ENCODE measurements around the gene PIGQ. TPM values are rescaled to one million over a fixed set of nuclear protein-coding genes. Genes with fewer than 3 reads are reported as not detected.

Gene PIGQ
- total and polyA plus RNA-seq, 2 donors (not counting 1 experiment from before 2014, with no cell fraction given) = 11.2 to 22.3 TPM

DNA sequence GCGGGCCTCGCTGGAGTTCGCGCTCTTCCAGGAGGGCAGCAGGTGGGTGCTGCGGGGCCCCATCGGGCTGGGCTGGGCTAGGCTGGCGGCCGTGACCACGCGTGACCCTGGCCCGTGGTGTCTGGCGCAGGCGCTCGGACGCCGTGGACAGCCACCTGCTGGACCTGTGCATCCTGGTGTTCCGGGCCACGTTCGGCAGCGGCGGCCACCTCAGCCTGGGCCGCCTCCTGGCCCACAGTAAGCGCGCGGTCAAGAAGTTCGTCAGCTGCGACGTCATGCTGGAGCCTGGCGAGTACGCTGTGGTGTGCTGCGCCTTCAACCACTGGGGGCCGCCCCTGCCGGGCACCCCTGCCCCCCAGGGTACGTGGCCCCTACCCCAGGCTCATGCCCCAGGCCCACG, 17.6 kb upstream of the PIGQ start:
- DNase-seq (ENCODE audit: low read depth in 2 of 2) = no peak
- TF ChIP-seq CTCF (conservative IDR thresholded peaks at IDR 0.05 in 1 of 2, IDR thresholded peaks at IDR 0.05 in 1 of 2; ENCODE audit: low read depth in 1 of 2, low read length in 2 of 2) (no peak), EZH2 (IDR thresholded peaks at IDR 0.05; ENCODE audit: low read length, missing control alignments) (no peak)
- Histone ChIP-seq H3K4me1 (ENCODE audit: control insufficient read depth, extremely low read depth, insufficient read depth, low read length) (no peaks in the 10 kb centered on the region), H2AFZ (ENCODE audit: low read length) (no peak overlapping the region), H3K36me3 (ENCODE audit: control insufficient read depth, insufficient read depth, low read length) (peaks cover 20% of the 10 kb centered on the region), H3K79me2 (ENCODE audit: control insufficient read depth, insufficient read depth, low read length) (peaks cover 1% of the 10 kb centered on the region), H3K4me3 (replicated peaks in 1 of 4; ENCODE audit: control extremely low read depth in 1 of 4, insufficient read depth in 1 of 4, low read depth in 3 of 4, low read length in 4 of 4) (no peak overlapping the region), H3K27me3 (ENCODE audit: control insufficient read depth, insufficient read depth, low read length) (no peaks in the 10 kb centered on the region), H3K27ac (ENCODE audit: insufficient read depth, low read length) (no peak overlapping the region), H3K9me3 (ENCODE audit: control insufficient read depth, insufficient read depth, low read depth, low read length) (no peaks in the 10 kb centered on the region), H3K9ac (ENCODE audit: insufficient read depth, low read length) (no peak overlapping the region), H3K4me2 (ENCODE audit: extremely low read depth, insufficient read depth, low read length) (no peak overlapping the region), H4K20me1 (ENCODE audit: control insufficient read depth, extremely low read depth, insufficient read depth, low read length) (no peaks in the 10 kb centered on the region)

DNA sequence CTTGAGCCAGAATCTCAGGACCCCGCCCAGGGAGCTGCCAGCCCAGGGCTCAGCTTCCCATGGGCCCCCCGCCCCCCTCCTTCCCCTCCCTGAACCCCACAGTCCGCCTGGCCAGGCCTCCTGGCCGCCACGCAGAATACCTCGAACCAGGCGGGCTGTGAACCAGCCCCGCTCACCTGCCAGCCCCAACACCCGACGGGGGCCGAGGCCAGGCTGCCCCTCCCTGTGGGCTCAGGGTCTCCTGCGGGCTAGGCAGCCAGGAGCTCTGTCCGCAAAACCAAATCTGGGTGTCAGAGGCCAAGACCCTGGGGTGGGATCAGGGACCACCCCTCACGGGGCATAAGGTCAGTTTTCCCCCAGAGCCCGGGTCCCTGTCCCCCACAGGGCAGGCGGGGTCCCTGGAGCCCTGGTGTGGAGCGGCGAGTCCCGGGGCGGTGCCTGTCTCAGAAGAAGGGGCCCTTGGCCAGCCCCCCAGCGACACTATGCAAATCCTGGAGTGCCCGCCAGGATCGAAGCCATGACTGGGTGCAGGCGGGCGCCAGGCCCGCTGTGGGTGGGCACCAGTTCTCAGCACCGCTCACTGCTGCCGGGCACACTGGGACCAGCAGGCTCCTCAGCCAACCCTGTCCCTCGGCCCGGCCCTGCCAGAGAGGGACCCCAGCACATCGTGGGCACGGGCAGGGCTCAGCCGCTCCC, 16.0 kb upstream of the PIGQ start:
- no peaks in the 10 kb centered on the region for H3K9me3 ChIP-seq (ENCODE audit: control insufficient read depth, insufficient read depth, low read depth, low read length)
- H3K27ac ChIP-seq (ENCODE audit: insufficient read depth, low read length) = no peak overlapping the region
- H3K4me2 ChIP-seq (ENCODE audit: extremely low read depth, insufficient read depth, low read length) = no peak overlapping the region

DNA sequence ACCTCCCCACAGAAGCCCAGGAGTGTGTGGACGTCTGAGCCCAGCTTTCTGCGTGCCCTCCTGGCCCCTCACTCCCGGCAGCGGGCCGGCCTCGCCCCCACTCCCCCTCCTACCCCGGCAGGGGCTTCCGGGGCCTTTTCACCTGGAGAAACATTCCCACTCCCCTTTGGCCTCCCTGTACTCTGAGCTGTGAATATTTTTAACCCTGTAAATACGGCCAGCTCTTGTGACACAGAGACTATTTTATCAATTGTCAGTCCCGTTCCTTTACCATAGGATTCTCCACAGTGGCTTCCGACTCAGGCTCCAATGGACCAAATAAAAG, 15.5 kb upstream of the PIGQ start:
- Histone ChIP-seq H3K4me1 (ENCODE audit: control insufficient read depth, extremely low read depth, insufficient read depth, low read length) (no peaks in the 10 kb centered on the region), H3K27ac (ENCODE audit: insufficient read depth, low read length) (no peak overlapping the region), H3K4me3 (replicated peaks in 1 of 4; ENCODE audit: control extremely low read depth in 1 of 4, insufficient read depth in 1 of 4, low read depth in 3 of 4, low read length in 4 of 4) (no peak overlapping the region), H3K9ac (ENCODE audit: insufficient read depth, low read length) (no peak overlapping the region), H3K27me3 (ENCODE audit: control insufficient read depth, insufficient read depth, low read length) (peaks cover 4% of the 10 kb centered on the region), H3K79me2 (ENCODE audit: control insufficient read depth, insufficient read depth, low read length) (no peaks in the 10 kb centered on the region), H2AFZ (ENCODE audit: low read length) (no peak overlapping the region), H3K36me3 (ENCODE audit: control insufficient read depth, insufficient read depth, low read length) (peaks cover 11% of the 10 kb centered on the region), H4K20me1 (ENCODE audit: control insufficient read depth, extremely low read depth, insufficient read depth, low read length) (no peaks in the 10 kb centered on the region), H3K9me3 (ENCODE audit: control insufficient read depth, insufficient read depth, low read depth, low read length) (no peaks in the 10 kb centered on the region), H3K4me2 (ENCODE audit: extremely low read depth, insufficient read depth, low read length) (no peak overlapping the region)
- TF ChIP-seq CTCF (conservative IDR thresholded peaks at IDR 0.05 in 1 of 2, IDR thresholded peaks at IDR 0.05 in 1 of 2; ENCODE audit: low read depth in 1 of 2, low read length in 2 of 2) = no peak
- TF ChIP-seq EZH2 (IDR thresholded peaks at IDR 0.05; ENCODE audit: low read length, missing control alignments) = no peak
- no peak for DNase-seq (ENCODE audit: low read depth in 2 of 2)

More for the DNA sequence above, 16.0 kb upstream of the PIGQ start:
- Histone ChIP-seq H4K20me1 (ENCODE audit: control insufficient read depth, extremely low read depth, insufficient read depth, low read length) (no peaks in the 10 kb centered on the region), H3K4me3 (replicated peaks in 1 of 4; ENCODE audit: control extremely low read depth in 1 of 4, insufficient read depth in 1 of 4, low read depth in 3 of 4, low read length in 4 of 4) (no peak overlapping the region), H3K4me1 (ENCODE audit: control insufficient read depth, extremely low read depth, insufficient read depth, low read length) (no peaks in the 10 kb centered on the region), H3K79me2 (ENCODE audit: control insufficient read depth, insufficient read depth, low read length) (peaks cover 1% of the 10 kb centered on the region), H2AFZ (ENCODE audit: low read length) (no peak overlapping the region), H3K9ac (ENCODE audit: insufficient read depth, low read length) (no peak overlapping the region), H3K27me3 (ENCODE audit: control insufficient read depth, insufficient read depth, low read length) (peaks cover 1% of the 10 kb centered on the region), H3K36me3 (ENCODE audit: control insufficient read depth, insufficient read depth, low read length) (peaks cover 13% of the 10 kb centered on the region)
- DNase-seq (ENCODE audit: low read depth in 2 of 2) = no peak
- TF ChIP-seq EZH2 (IDR thresholded peaks at IDR 0.05; ENCODE audit: low read length, missing control alignments) (no peak), CTCF (conservative IDR thresholded peaks at IDR 0.05 in 1 of 2, IDR thresholded peaks at IDR 0.05 in 1 of 2; ENCODE audit: low read depth in 1 of 2, low read length in 2 of 2) (no peak)
